Body of pancreas (tissue), 4 donors: ENCODE results near the gene BHLHE40.

Experiments used
- POLR2A ChIP-seq, 3 donors: fragments of 450-650 bp; IDR thresholded peaks; one replicate each; pipeline ENCODE4 v1.6.1; 2016; ENCODE audit warnings: antibody characterized with exemption in 3 of 3, mild to moderate bottlenecking in 2 of 3
- TF ChIP-seq, protein P1 (sequence below), 7 experiments: fragments of 450-650 bp in 4 of 7; fragments of 200-600 bp in 3 of 7; sonication (generic) in 3 of 7; IDR thresholded peaks; one replicate each; pipeline ENCODE4 v1.5.1; 2016 to 2019; ENCODE audit warnings: antibody characterized with exemption in 7 of 7

DNA sequence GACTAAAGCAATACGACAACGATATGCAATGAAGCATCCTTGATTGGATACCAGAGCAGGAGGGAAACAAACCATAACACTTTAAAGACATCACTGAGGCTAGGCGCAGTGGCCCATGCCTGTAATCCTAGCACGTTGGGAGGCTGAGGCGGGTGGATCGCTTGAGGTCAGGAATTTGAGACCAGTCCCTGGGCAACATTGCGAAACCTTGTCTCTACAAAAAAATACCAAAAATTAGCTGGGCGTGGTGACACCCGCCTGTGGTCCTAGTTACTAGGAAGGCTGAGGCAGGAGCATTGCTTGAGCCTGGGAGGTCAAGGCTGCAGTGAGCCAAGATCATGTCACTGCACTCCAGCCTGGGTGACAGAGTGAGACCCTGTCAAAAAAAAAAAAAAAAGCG lies 33.9 kb upstream of the BHLHE40 start:
- TF ChIP-seq, protein P1, sequence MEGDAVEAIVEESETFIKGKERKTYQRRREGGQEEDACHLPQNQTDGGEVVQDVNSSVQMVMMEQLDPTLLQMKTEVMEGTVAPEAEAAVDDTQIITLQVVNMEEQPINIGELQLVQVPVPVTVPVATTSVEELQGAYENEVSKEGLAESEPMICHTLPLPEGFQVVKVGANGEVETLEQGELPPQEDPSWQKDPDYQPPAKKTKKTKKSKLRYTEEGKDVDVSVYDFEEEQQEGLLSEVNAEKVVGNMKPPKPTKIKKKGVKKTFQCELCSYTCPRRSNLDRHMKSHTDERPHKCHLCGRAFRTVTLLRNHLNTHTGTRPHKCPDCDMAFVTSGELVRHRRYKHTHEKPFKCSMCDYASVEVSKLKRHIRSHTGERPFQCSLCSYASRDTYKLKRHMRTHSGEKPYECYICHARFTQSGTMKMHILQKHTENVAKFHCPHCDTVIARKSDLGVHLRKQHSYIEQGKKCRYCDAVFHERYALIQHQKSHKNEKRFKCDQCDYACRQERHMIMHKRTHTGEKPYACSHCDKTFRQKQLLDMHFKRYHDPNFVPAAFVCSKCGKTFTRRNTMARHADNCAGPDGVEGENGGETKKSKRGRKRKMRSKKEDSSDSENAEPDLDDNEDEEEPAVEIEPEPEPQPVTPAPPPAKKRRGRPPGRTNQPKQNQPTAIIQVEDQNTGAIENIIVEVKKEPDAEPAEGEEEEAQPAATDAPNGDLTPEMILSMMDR (IDR thresholded peaks at IDR 0.05): no peak
- no peak for TF ChIP-seq POLR2A (IDR thresholded peaks at IDR 0.05)
